Heart left ventricle (tissue), 16 donors: Measurements from ENCODE around the gene CYP2A13. TPM values are rescaled to one million over a fixed set of nuclear protein-coding genes. Genes with fewer than 3 reads are reported as not detected.

Source experiments
- ATAC-seq, 4 donors: fragments of 200-7000 bp; cut with Tn5 transposase; one replicate each; pipeline ENCODE4 v1.9.1; 2020 to 2022; ENCODE audit warnings: moderate library complexity in 4 of 4, mild to moderate bottlenecking in 3 of 4, moderate number of reproducible peaks in 1 of 4
- DNase-seq, 5 donors: peaks; one replicate each; pipeline ENCODE4 v3.0.0-alpha.2; 2020
- H3K27ac ChIP-seq, 12 donors: fragments of 200-600 bp; sonication (generic) in 4 of 12; one replicate each; pipeline versions ENCODE4 v1.5.0 to v1.8.0; 2016 to 2022; ENCODE audit warnings: mild to moderate bottlenecking in 2 of 12
- H3K27me3 ChIP-seq, 9 donors: fragments of 200-600 bp; sonication (generic) in 2 of 9; one replicate each; pipeline versions ENCODE4 v1.5.1 to v1.8.0; 2016 to 2022; ENCODE audit warnings: mild to moderate bottlenecking in 3 of 9
- H3K36me3 ChIP-seq, 9 donors: fragments of 200-600 bp; sonication (generic) in 2 of 9; one replicate each; pipeline versions ENCODE4 v1.5.0 to v1.8.0; 2018 to 2022; ENCODE audit warnings: mild to moderate bottlenecking in 2 of 9
- H3K4me1 ChIP-seq, 12 donors: fragments of 200-600 bp; sonication (generic) in 4 of 12; one replicate each; pipeline versions ENCODE4 v1.5.0 to v1.8.0; 2016 to 2022; ENCODE audit warnings: mild to moderate bottlenecking in 3 of 12
- H3K4me3 ChIP-seq, 12 donors: fragments of 200-600 bp; sonication (generic) in 4 of 12; one replicate each; pipeline versions ENCODE4 v1.5.0 to v1.8.0; 2017 to 2022; ENCODE audit warnings: mild to moderate bottlenecking in 9 of 12, moderate library complexity in 4 of 12
- H3K9me3 ChIP-seq, 12 donors: fragments of 200-600 bp; sonication (generic) in 4 of 12; one replicate each; pipeline versions ENCODE4 v1.5.0 to v1.8.0; 2016 to 2022; ENCODE audit warnings: mild to moderate bottlenecking in 1 of 12
- POLR2A ChIP-seq, 2 donors: fragments of 450-650 bp; IDR thresholded peaks; one replicate each; pipeline ENCODE4 v1.6.1; 2017; ENCODE audit warnings: antibody characterized with exemption in 2 of 2, mild to moderate bottlenecking in 2 of 2, moderate library complexity in 2 of 2
- WGBS, 4 donors: extraction: QIAGEN DNeasy Blood & Tissue Kit in 2 of 4; methylation state at CpG; one replicate each; pipeline versions ENCODE4 v1.1.5 to v1.1.7; 2013 to 2018; 5-methylcytosine and 5-hydroxymethylcytosine counted together
- intact Hi-C, 10 donors: fragments of 100-400 bp; cut with DNase I; formaldehyde crosslinking; loops; one replicate each; pipeline versions ENCODE4 v1.11.1 to v1.14.2; 2022
- polyA plus RNA-seq, 2 donors: library from polyadenylated mRNA; stranded (reverse); fragments of 200-250 nt; gene quantifications; one replicate each; pipeline ENCODE4 v1.2.3, GENCODE V29; 2013
- total RNA-seq, 9 donors: library from RNA; depleted of rRNA in 2 of 9; stranded (reverse); fragments of >200 nt in 2 of 9; fragmentation: NEBNext Ultra II Directional in 3 of 9; extraction: Animal tissue kit (Norgen Biotek cat#: 25700) in 3 of 9; gene quantifications; one replicate each; pipeline versions ENCODE4 v1.1.0 to v1.2.4, GENCODE V29; 2016 to 2023
- TF ChIP-seq, protein P1 (sequence below), 12 donors: fragments of 200-600 bp; sonication (generic) in 4 of 12; IDR thresholded peaks; one replicate each; pipeline versions ENCODE4 v1.5.0 to v1.8.0; 2018 to 2022; ENCODE audit warnings: antibody characterized with exemption in 12 of 12, mild to moderate bottlenecking in 5 of 12
- donor health status: ischemic (EF 13 %, LVEDD 7.1; RV severe dilation, severe dysfunction).
- donor health status: healthy with polysubstance abuse.
- donor health status: DM: no; HTN: yes; CAD: no.
- donor health status: DM: no; HTN: no; CAD: no.
- donor health status: ischemic (EF 25% LVEDD 6.9; RV normal size, moderate dysfunction).
- donor health status: ischemic (EF 25% LVEDD 5.7; RV mildly dilated, moderate dysfunction).
- donor health status: healthy.
- donor health status: DM: yes; HTN: yes; CAD: no.
- donor health status: ischemic (EF 35%, LVEDD 5.7; RV mildly dilated, moderate dysfunction).
- donor health status: nonischemic (EF 11% LVEDD 7.7; RV severe dilation, severe dysfunction).
- donor health status: DM: yes; HTN: yes; CAD: no.
- donor health status: PGD.
- donor health status: ischemic (EF 29% LVEDD 5.4; RV normal size, mild dysfunction).
- donor health status: nonischemic (EF 23%, LVEDD 6.1; RV moderate dilation, normal function).

The CYP2A13 gene
- total and polyA plus RNA-seq, 11 donors = not detected

DNA sequence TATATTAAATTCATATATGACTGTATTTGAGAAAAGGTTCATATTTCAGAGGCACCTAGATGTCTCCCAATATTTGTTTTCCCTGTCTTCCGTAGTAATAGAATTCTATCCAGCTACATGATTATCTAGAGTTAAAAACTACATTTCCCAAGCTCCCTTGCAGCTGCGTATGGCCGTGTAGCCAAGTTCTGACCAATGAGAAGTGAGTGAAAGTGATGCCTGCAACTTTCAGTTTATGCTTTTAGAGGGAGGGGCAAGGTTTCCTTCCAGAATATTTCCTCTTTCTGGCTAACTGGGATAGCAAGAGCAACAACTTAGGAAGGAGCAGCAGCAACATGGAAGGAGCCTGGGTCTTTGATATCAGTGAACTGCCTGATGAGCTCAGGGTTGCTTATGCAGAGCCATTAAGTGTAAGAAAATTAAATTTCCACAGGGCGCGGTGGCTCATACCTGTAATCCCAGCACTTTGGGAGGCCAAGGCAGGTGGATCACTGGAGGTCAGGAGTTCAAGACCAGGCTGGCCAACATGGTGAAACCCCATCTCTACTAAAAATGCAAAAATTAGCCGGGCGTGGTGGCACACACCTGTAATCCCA lies 23.2 kb upstream of the CYP2A13 start:
- Histone ChIP-seq H3K27me3 (peaks cover 0 to 21% (median 3%) of the 10 kb centered on the region in 9 donors), H3K4me1 (no peaks in the 10 kb centered on the region), H3K27ac (no peak overlapping the region), H3K9me3 (no peaks in the 10 kb centered on the region), H3K36me3 (no peaks in the 10 kb centered on the region), H3K4me3 (no peak overlapping the region)
- TF ChIP-seq, protein P1, sequence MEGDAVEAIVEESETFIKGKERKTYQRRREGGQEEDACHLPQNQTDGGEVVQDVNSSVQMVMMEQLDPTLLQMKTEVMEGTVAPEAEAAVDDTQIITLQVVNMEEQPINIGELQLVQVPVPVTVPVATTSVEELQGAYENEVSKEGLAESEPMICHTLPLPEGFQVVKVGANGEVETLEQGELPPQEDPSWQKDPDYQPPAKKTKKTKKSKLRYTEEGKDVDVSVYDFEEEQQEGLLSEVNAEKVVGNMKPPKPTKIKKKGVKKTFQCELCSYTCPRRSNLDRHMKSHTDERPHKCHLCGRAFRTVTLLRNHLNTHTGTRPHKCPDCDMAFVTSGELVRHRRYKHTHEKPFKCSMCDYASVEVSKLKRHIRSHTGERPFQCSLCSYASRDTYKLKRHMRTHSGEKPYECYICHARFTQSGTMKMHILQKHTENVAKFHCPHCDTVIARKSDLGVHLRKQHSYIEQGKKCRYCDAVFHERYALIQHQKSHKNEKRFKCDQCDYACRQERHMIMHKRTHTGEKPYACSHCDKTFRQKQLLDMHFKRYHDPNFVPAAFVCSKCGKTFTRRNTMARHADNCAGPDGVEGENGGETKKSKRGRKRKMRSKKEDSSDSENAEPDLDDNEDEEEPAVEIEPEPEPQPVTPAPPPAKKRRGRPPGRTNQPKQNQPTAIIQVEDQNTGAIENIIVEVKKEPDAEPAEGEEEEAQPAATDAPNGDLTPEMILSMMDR (IDR thresholded peaks at IDR 0.05) = no peak
- no peak for TF ChIP-seq POLR2A (IDR thresholded peaks at IDR 0.05)
- WGBS, 4 donors = 59 to 63% (median 61%) methylated on average over 7 of the region's 7 CpGs
- intact Hi-C loops = no loop called here
- no peak for DNase-seq
- no peak for ATAC-seq

DNA sequence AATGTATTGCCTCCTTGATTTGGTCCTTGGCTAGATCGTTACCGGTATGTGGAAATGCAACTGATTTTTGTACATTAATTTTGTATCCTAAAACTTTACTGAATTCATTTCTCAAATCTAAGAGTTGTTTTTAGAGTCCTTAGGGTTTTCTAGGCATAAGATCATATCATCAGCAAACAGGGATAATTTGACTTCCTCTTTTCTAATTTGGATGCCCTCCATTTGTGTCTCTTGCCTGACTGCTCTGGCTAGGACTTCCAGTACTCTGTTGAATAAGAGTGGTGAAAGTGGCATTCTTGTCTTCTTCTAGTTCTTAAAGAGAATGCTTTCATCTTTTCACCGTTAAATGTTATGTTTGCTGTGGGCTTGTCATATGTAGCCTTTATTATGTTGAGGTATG lies 12.0 kb upstream of the CYP2A13 start:
- H3K4me3 ChIP-seq = no peak overlapping the region
- no peaks in the 10 kb centered on the region for H3K36me3 ChIP-seq
- TF ChIP-seq POLR2A (IDR thresholded peaks at IDR 0.05) = no peak
- TF ChIP-seq, protein P1 (IDR thresholded peaks at IDR 0.05) = no peak
- WGBS, 4 donors = 89 to 91% (median 91%) methylated on average over 3 of the region's 3 CpGs
- H3K9me3 ChIP-seq = peaks cover 0 to 19% (median 5%) of the 10 kb centered on the region in 12 donors
- no peak for ATAC-seq
- no peak for DNase-seq
- intact Hi-C loops = no loop called here
- no peak overlapping the region for H3K27ac ChIP-seq
- H3K4me1 ChIP-seq = no peaks in the 10 kb centered on the region
- H3K27me3 ChIP-seq = peaks cover 0 to 12% (median 0%) of the 10 kb centered on the region in 9 donors

DNA sequence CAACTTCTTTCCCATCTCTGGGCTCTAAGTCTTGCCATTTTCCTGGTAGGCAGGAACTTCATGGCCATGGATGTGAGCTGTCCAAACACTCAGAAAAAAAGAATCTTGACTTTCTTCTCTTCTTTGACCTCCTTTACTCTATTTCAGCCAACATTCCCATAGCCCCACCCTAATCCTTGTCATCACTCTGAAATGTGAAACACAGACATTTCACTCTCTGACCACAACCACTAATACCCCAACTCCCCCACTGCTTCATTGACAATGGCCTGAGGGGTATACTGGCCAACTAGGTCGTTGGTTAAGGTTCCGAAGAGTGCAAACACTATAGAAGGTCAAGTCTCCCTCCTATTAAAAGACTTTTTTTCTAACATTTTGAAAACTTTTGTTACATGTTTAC lies 4.7 kb upstream of the CYP2A13 start:
- intact Hi-C loops = no loop called here
- no peak for ATAC-seq
- H3K36me3 ChIP-seq = no peaks in the 10 kb centered on the region
- H3K27me3 ChIP-seq = peaks cover 0 to 31% (median 2%) of the 10 kb centered on the region in 9 donors
- H3K4me1 ChIP-seq = no peaks in the 10 kb centered on the region
- no peak overlapping the region for H3K27ac ChIP-seq
- TF ChIP-seq POLR2A (IDR thresholded peaks at IDR 0.05) = no peak
- H3K9me3 ChIP-seq = peaks cover 0 to 19% (median 5%) of the 10 kb centered on the region in 12 donors
- 60 to 68% (median 65%) methylated on average over 2 of the region's 2 CpGs for WGBS, 4 donors
- H3K4me3 ChIP-seq = no peak overlapping the region
- DNase-seq = no peak

DNA sequence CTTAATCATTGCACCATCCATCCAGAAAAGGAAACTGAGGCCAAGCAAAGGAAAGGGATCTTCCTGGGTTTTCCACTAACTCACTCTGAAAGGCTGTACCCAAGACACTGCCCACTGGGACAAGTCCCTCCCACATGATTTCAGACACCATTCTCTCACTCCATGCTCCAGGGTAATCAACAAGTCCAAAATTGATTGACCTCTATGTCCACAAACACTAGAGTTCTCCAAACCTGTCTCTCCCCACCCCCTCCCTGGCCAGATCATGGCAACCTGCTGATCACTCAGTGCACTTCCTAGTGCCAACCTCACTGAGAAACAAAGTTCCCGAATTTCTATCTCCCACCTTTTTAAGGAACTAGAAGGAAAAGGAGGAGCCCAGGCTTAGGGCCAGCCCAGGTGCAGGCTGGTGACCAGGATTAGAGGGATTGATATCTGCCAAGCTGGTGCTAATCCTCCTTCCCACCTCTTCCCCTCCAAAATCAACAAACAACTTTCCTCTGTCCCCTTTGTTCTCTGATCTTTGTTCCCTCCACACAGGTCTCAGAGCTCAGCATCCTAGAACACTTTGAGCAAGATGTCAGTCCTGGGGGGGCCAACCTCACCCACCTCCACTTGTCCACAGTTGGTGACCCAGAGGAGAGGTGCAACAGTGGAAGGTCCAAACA lies 2.4 kb upstream of the CYP2A13 start:
- H3K9me3 ChIP-seq = no peaks in the 10 kb centered on the region
- DNase-seq (no peak), ATAC-seq (no peak)
- no peaks in the 10 kb centered on the region for H3K36me3 ChIP-seq
- intact Hi-C loops = no loop called here
- no peak overlapping the region for H3K4me3 ChIP-seq
- TF ChIP-seq, protein P1 (IDR thresholded peaks at IDR 0.05) = no peak
- TF ChIP-seq POLR2A (IDR thresholded peaks at IDR 0.05) = no peak
- H3K4me1 ChIP-seq = no peaks in the 10 kb centered on the region
- H3K27me3 ChIP-seq = peaks cover 3 to 42% (median 13%) of the 10 kb centered on the region in 9 donors
- no peak overlapping the region for H3K27ac ChIP-seq
- WGBS, 4 donors = 50 to 57% (median 55%) methylated on average over 1 of the region's 1 CpG
